ENCODE results near the gene METTL15.

DNA sequence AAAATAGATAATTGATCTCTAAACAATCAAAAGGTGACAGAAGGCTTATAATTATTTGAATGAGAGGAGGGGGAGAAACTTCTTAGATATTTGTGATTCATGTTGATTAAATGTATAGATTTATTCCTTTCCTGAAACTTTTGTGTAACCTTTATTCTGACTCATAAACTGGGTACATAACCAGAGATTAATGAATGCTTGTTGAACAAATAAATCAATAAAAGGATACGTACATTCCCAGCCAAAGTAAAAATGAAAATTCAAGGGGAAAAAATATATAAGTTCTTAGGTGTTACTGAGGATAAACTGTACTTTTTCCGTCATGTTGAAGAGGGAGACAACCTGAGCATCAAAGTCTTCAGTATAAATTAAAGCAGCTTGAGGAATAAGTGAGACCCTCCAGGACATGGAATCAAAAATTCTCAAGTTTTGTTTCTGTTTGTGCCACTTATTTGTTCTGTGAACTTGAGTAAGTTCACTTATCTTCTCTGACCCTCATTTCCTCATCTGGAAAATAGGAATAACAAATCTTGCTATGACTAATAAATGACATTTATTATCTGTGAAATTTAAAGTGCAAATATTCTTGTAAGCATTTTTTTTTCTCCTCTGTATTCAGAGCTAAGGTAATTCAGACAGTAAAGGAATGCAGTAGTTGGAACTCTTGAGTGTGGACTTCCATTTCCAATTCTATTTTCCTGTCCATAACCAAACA is 195.4 kb downstream of the METTL15 start:
- no peak for TF ChIP-seq POLR2A (IDR thresholded peaks at IDR 0.05)
- TF ChIP-seq, protein P1, sequence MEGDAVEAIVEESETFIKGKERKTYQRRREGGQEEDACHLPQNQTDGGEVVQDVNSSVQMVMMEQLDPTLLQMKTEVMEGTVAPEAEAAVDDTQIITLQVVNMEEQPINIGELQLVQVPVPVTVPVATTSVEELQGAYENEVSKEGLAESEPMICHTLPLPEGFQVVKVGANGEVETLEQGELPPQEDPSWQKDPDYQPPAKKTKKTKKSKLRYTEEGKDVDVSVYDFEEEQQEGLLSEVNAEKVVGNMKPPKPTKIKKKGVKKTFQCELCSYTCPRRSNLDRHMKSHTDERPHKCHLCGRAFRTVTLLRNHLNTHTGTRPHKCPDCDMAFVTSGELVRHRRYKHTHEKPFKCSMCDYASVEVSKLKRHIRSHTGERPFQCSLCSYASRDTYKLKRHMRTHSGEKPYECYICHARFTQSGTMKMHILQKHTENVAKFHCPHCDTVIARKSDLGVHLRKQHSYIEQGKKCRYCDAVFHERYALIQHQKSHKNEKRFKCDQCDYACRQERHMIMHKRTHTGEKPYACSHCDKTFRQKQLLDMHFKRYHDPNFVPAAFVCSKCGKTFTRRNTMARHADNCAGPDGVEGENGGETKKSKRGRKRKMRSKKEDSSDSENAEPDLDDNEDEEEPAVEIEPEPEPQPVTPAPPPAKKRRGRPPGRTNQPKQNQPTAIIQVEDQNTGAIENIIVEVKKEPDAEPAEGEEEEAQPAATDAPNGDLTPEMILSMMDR (IDR thresholded peaks at IDR 0.05), result no peak
